C4-2B (cell line): ENCODE results near the gene DCLRE1C.

ENCODE experiments used
- ZFX ChIP-seq: fragments of 450-650 bp; IDR thresholded peaks from 2 replicates; pipeline ENCODE4 v1.6.1; 2017
- TF ChIP-seq, protein P1 (sequence below): fragments of 450-650 bp; conservative IDR thresholded peaks from 2 replicates; pipeline ENCODE4 v1.5.1; 2017; ENCODE audit warnings: mild to moderate bottlenecking

DNA sequence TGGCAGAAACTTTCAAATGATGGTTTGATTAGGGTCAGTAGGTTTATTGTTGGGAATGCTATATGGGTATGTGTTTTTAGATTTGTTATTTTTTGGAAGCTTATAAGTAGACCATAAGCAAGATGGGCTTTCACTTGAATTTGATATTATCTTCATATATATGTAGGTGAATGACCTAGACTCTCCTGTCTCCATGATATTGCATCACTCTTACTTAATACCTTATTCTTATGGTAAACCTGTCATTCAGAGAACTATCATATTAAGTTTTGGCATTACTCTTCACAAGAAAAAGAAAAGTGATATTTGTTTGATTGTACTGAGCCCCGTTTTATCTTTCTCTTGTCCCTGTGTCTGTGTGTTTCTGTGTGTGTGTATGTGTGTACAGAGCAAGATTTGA, 98.4 kb downstream of the DCLRE1C start:
- TF ChIP-seq, protein P1, sequence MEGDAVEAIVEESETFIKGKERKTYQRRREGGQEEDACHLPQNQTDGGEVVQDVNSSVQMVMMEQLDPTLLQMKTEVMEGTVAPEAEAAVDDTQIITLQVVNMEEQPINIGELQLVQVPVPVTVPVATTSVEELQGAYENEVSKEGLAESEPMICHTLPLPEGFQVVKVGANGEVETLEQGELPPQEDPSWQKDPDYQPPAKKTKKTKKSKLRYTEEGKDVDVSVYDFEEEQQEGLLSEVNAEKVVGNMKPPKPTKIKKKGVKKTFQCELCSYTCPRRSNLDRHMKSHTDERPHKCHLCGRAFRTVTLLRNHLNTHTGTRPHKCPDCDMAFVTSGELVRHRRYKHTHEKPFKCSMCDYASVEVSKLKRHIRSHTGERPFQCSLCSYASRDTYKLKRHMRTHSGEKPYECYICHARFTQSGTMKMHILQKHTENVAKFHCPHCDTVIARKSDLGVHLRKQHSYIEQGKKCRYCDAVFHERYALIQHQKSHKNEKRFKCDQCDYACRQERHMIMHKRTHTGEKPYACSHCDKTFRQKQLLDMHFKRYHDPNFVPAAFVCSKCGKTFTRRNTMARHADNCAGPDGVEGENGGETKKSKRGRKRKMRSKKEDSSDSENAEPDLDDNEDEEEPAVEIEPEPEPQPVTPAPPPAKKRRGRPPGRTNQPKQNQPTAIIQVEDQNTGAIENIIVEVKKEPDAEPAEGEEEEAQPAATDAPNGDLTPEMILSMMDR, result no peak
- TF ChIP-seq ZFX, result no peak
